ENCODE results near the gene PREX1.

Gene PREX1

GRCh38 chr20:48577557-48577956 lies 250.2 kb downstream of the PREX1 start:
- no peaks in the 10 kb centered on the region for H3K36me3 Mint-ChIP-seq (ENCODE audit: low read depth)
- ATAC-seq, result no peak

GRCh38 chr20:48574383-48574782 lies 253.4 kb downstream of the PREX1 start:
- Mint-ChIP-seq H3K27ac (no peak overlapping the region), H3K4me3 (no peak overlapping the region), H3K36me3 (ENCODE audit: low read depth) (no peaks in the 10 kb centered on the region), H3K4me1 (no peaks in the 10 kb centered on the region), H3K9me3 (no peaks in the 10 kb centered on the region), H3K27me3 (peaks cover 2% of the 10 kb centered on the region)
- DNase-seq (no peak), ATAC-seq (no peak)

More at GRCh38 chr20:48577557-48577956, 250.2 kb downstream of the PREX1 start:
- no peak overlapping the region for H3K27ac Mint-ChIP-seq
- no peaks in the 10 kb centered on the region for H3K4me1 Mint-ChIP-seq
- H3K9me3 Mint-ChIP-seq, result no peaks in the 10 kb centered on the region
- H3K4me3 Mint-ChIP-seq, result no peak overlapping the region
- peaks cover 8% of the 10 kb centered on the region for H3K27me3 Mint-ChIP-seq
- DNase-seq, result no peak
